B cell (primary cell): ENCODE data around the gene HOXA4. TPM values are rescaled to one million over a fixed set of nuclear protein-coding genes. Genes with fewer than 3 reads are reported as not detected.

Source experiments
- ATAC-seq: fragments of 200-7000 bp; cut with Tn5 transposase; one replicate; pipeline ENCODE4 v1.10.0; 2021; ENCODE audit warnings: low read depth, mild to moderate bottlenecking, moderate number of reproducible peaks, moderate library complexity
- CTCF ChIA-PET: fragments of 350-600 bp; sonication (Branson Sonifier 250); formaldehyde crosslinking; loops from one replicate; lab custom pipeline; 2021; ENCODE audit warnings: antibody characterized with exemption, inconsistent platforms; lab: Charles Lee
- POLR2A ChIA-PET: fragments of 350-600 bp; sonication (Branson Sonifier 250); formaldehyde crosslinking; loops from one replicate; lab custom pipeline; 2021; ENCODE audit warnings: antibody characterized with exemption; lab: Charles Lee
- DNase-seq: peaks from one replicate; pipeline ENCODE4 v3.0.0; 2013
- H2AFZ ChIP-seq: 2 replicates; pipeline ENCODE4 v1.6.1; 2012; ENCODE audit warnings: mild to moderate bottlenecking, low read depth, low read length; ENCODE audit not compliant: insufficient read depth, poor library complexity, severe bottlenecking
- H3K27ac ChIP-seq, 2 donors: 1 replicate in 1 of 2; 2 replicates in 1 of 2; pipeline ENCODE4 v1.5.1; 2012 to 2013; ENCODE audit warnings: low read length in 2 of 2, mild to moderate bottlenecking in 2 of 2, moderate library complexity in 1 of 2
- H3K27me3 ChIP-seq, 4 experiments: fragments of 200-600 bp in 1 of 4; sonication (generic) in 1 of 4; replicated peaks in 1 of 4; 1 replicate in 2 of 4; 2 replicates in 2 of 4; pipeline versions ENCODE4 v1.6.1 to v1.7.0; 2013 to 2016; ENCODE audit warnings: low read length in 3 of 4, mild to moderate bottlenecking in 2 of 4, mixed read lengths in 1 of 4, moderate library complexity in 1 of 4; ENCODE audit not compliant: insufficient read depth in 4 of 4, control insufficient read depth in 3 of 4; ENCODE audit errors: control extremely low read depth in 1 of 4
- H3K36me3 ChIP-seq, 2 experiments: replicated peaks in 1 of 2; 1 replicate in 1 of 2; 2 replicates in 1 of 2; pipeline versions ENCODE4 v1.6.1 to v1.7.1; 2013; ENCODE audit warnings: low read length in 1 of 2; ENCODE audit not compliant: insufficient read depth in 2 of 2, control insufficient read depth in 1 of 2; ENCODE audit errors: control extremely low read depth in 1 of 2, extremely low read depth in 1 of 2
- H3K4me1 ChIP-seq, 2 donors: fragments of 200-600 bp in 1 of 2; sonication (generic) in 1 of 2; 1 replicate in 1 of 2; 2 replicates in 1 of 2; pipeline versions ENCODE4 v1.5.1 to v1.6.1; 2013 to 2017; ENCODE audit warnings: low read length in 2 of 2; ENCODE audit not compliant: control insufficient read depth in 2 of 2, insufficient read depth in 2 of 2
- H3K4me2 ChIP-seq: replicated peaks from 2 replicates; pipeline ENCODE3; 2012; ENCODE audit warnings: mild to moderate bottlenecking, low read depth, low read length; ENCODE audit not compliant: poor library complexity, severe bottlenecking
- H3K4me3 ChIP-seq, 5 experiments: fragments of 200-600 bp in 1 of 5; sonication (generic) in 1 of 5; 1 replicate in 3 of 5; 2 replicates in 2 of 5; pipeline versions ENCODE4 v1.5.1 to v1.7.0; 2011 to 2016; ENCODE audit warnings: low read length in 4 of 5, mild to moderate bottlenecking in 4 of 5, low read depth in 2 of 5, control low read depth in 1 of 5, moderate library complexity in 1 of 5; ENCODE audit not compliant: insufficient read depth in 1 of 5; ENCODE audit errors: control extremely low read depth in 1 of 5, extremely low read depth in 1 of 5
- H3K79me2 ChIP-seq: fragments of 200-600 bp; sonication (generic); one replicate; pipeline ENCODE4 v1.6.0; 2016; ENCODE audit warnings: low read length; ENCODE audit not compliant: control insufficient read depth, insufficient read depth
- H3K9ac ChIP-seq: fragments of 200-600 bp; sonication (generic); 2 replicates; pipeline ENCODE4 v1.6.1; 2017; ENCODE audit warnings: mild to moderate bottlenecking, low read length, moderate library complexity
- H3K9me3 ChIP-seq, 3 donors: one replicate each; pipeline versions ENCODE4 v1.6.1 to v1.7.1; 2013; ENCODE audit warnings: low read length in 2 of 3; ENCODE audit not compliant: control insufficient read depth in 2 of 3, insufficient read depth in 1 of 3; ENCODE audit errors: control extremely low read depth in 1 of 3
- H4K20me1 ChIP-seq: 2 replicates; pipeline ENCODE4 v1.6.0; 2012; ENCODE audit warnings: mild to moderate bottlenecking, low read length; ENCODE audit not compliant: insufficient read depth, control insufficient read depth, poor library complexity, severe bottlenecking
- H3K27ac Mint-ChIP-seq: one replicate; pipeline ENCODE4 v1.8.0; 2021; ENCODE audit warnings: mixed read lengths
- H3K27me3 Mint-ChIP-seq: one replicate; pipeline ENCODE4 v1.8.0; 2021; ENCODE audit warnings: mixed read lengths
- H3K4me1 Mint-ChIP-seq: one replicate; pipeline ENCODE4 v1.8.0; 2021; ENCODE audit warnings: mixed read lengths
- H3K4me3 Mint-ChIP-seq: one replicate; pipeline ENCODE4 v1.8.0; 2021; ENCODE audit warnings: mixed read lengths
- H3K9me3 Mint-ChIP-seq: one replicate; pipeline ENCODE4 v1.8.0; 2022; ENCODE audit warnings: mixed read lengths; ENCODE audit not compliant: insufficient read depth
- EZH2 ChIP-seq: IDR thresholded peaks from 2 replicates; pipeline ENCODE4 v1.6.1; 2012; ENCODE audit warnings: borderline replicate concordance, low read depth, mild to moderate bottlenecking, moderate library complexity, low read length; ENCODE audit not compliant: insufficient read depth, poor library complexity, severe bottlenecking
- WGBS: methylation state at CpG from one replicate; pipeline ENCODE4 v1.1.5; 2013; ENCODE audit warnings: missing lambda C conversion rate; ENCODE audit not compliant: insufficient coverage; 5-methylcytosine and 5-hydroxymethylcytosine counted together
- intact Hi-C: fragments of 100-400 bp; cut with micrococcal nuclease; formaldehyde crosslinking; loops from one replicate; pipeline ENCODE4 v1.10.0; 2022
- polyA plus RNA-seq: library from polyadenylated mRNA; depleted of rRNA; stranded (reverse); fragments of >200 nt; gene quantifications from 2 replicates; pipeline ENCODE4 v1.2.3, GENCODE V29; 2012
- total RNA-seq, 2 donors: library from RNA; stranded (reverse); fragments of 120-200 nt in 1 of 2; gene quantifications; 1 replicate in 1 of 2; 2 replicates in 1 of 2; pipeline versions ENCODE4 v1.2.3 to v1.2.4, GENCODE V29; 2013 to 2022
- TF ChIP-seq, protein P1 (sequence below): fragments of 200-600 bp; IDR thresholded peaks from one replicate; pipeline ENCODE4 v1.8.0; 2022; ENCODE audit warnings: antibody characterized with exemption, mild to moderate bottlenecking

Gene HOXA4
- total and polyA plus RNA-seq, 2 donors (not counting 1 experiment from before 2014, with no cell fraction given): 0.30 TPM; not detected in 1

DNA sequence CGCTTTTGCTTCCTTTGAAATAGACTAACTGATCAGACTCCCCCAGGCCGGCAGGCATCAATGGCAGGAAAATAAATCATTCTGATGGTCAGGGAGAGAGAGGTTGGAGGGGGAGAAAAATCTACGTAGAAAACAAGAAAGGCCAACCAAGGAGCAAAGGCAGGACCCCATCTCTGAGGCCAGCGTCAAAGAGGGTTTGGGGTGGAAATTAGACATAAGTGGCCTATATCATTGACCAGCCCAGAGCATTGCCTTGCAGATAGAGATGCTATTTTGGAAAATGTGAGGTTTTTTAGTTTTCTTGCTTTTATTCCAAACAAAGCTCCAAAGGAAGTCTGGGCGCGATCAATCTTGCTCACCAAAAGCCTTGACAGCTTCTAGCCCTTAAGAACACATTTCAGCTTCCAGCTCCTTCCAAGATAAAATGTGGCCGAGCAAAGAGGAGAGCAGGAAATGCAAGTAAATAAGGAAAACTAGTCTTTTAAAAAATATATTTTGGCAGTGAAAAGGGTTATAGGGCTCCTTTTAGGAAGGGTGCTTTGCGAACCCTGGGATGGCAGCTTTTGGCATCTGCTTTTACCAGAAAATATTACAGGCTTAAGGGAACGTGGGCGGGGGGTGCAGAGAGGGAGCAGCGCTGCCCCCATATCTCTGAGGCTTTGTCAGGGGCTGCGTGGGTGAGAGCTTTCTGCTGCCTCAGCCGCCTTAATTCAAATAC is 26.1 kb downstream of the HOXA4 start:
- intact Hi-C loops: no loop called here
- no peaks in the 10 kb centered on the region for H3K79me2 ChIP-seq
- H3K27me3 Mint-ChIP-seq: peaks cover 61% of the 10 kb centered on the region
- no peak overlapping the region for H3K9ac ChIP-seq
- H4K20me1 ChIP-seq: no peaks in the 10 kb centered on the region
- peaks cover 13 to 19% of the 10 kb centered on the region in 2 donors for H3K4me1 ChIP-seq
- peaks cover 18% of the 10 kb centered on the region for H3K4me1 Mint-ChIP-seq
- TF ChIP-seq, protein P1, sequence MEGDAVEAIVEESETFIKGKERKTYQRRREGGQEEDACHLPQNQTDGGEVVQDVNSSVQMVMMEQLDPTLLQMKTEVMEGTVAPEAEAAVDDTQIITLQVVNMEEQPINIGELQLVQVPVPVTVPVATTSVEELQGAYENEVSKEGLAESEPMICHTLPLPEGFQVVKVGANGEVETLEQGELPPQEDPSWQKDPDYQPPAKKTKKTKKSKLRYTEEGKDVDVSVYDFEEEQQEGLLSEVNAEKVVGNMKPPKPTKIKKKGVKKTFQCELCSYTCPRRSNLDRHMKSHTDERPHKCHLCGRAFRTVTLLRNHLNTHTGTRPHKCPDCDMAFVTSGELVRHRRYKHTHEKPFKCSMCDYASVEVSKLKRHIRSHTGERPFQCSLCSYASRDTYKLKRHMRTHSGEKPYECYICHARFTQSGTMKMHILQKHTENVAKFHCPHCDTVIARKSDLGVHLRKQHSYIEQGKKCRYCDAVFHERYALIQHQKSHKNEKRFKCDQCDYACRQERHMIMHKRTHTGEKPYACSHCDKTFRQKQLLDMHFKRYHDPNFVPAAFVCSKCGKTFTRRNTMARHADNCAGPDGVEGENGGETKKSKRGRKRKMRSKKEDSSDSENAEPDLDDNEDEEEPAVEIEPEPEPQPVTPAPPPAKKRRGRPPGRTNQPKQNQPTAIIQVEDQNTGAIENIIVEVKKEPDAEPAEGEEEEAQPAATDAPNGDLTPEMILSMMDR: no peak
- no peak for TF ChIP-seq EZH2
- H3K36me3 ChIP-seq: no peaks in the 10 kb centered on the region
- H3K27ac ChIP-seq: no peak overlapping the region
- no peak overlapping the region for H3K4me3 ChIP-seq
- peaks cover 0 to 31% (median 0%) of the 10 kb centered on the region in 3 donors for H3K9me3 ChIP-seq
- no peak overlapping the region for H3K4me2 ChIP-seq
- ChIA-PET CTCF (interaction anchor here (1.7 kb wide), 1 partner anchor 57 kb away, joined by 4 read pairs; no protein-coding TSS in a partner anchor), POLR2A (no interaction called here)
- 94% methylated on average over 4 of the region's 13 CpGs for WGBS
- ATAC-seq (no peak), DNase-seq (no peak)
- no peak overlapping the region for H3K27ac Mint-ChIP-seq
- no peak overlapping the region for H2AFZ ChIP-seq
- no peaks in the 10 kb centered on the region for H3K9me3 Mint-ChIP-seq
- H3K4me3 Mint-ChIP-seq: no peak overlapping the region
- H3K27me3 ChIP-seq: peaks cover 0 to 54% (median 47%) of the 10 kb centered on the region in 4 experiments

DNA sequence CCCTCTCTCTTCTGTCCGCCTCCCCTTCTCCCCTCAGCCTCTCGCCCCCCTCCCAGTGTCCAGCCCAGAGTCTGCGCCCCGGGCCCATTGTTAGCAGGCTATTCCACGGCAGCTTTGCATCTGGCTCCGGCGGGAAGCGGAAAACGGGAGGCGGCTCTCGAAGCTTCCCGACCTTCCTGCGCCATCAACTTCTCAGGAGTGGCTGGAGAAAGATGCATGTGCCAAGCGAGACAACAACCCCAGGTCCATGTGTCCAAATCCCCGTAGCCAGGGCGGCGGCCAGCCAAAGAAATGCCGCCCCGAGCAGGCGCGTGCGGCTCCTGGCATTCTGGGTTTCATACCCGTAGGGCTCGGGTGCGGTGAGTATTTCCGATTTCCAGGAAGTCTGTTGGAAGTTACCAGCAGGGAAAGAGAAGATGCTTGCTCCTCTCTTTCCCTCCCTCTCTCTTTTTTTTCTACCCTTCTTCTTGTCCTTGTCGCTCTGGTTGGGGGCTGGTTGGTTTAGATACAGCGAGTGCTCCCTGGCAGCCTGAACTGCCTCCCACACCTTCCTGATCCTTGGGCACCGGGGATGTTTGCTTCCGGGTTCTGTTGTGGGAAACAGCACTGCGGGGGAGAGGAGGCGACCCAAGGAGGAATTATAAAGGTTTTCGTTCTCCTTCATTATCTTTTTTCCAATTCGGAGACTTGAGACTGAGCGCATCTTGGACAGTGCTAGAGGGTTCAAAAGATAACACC is 26.9 kb downstream of the HOXA4 start:
- no peak for DNase-seq
- Histone ChIP-seq H3K4me2 (no peak overlapping the region), H3K9ac (no peak overlapping the region), H3K27me3 (peaks cover 0 to 62% (median 55%) of the 10 kb centered on the region in 4 experiments), H2AFZ (no peak overlapping the region), H3K27ac (no peak overlapping the region), H3K79me2 (no peaks in the 10 kb centered on the region), H4K20me1 (peaks cover 2% of the 10 kb centered on the region), H3K9me3 (peaks cover 0 to 36% (median 0%) of the 10 kb centered on the region in 3 donors), H3K4me1 (peaks cover 18 to 25% of the 10 kb centered on the region in 2 donors), H3K36me3 (no peaks in the 10 kb centered on the region), H3K4me3 (no peak overlapping the region)
- WGBS: 58% methylated on average over 23 of the region's 35 CpGs
- H3K27me3 Mint-ChIP-seq: peaks cover 69% of the 10 kb centered on the region
- no peak for ATAC-seq
- TF ChIP-seq, protein P1: no peak
- TF ChIP-seq EZH2: no peak
- H3K4me3 Mint-ChIP-seq: no peak overlapping the region
- H3K9me3 Mint-ChIP-seq: no peaks in the 10 kb centered on the region
- H3K27ac Mint-ChIP-seq: no peak overlapping the region
- ChIA-PET CTCF (no interaction called here), POLR2A (no interaction called here)
- H3K4me1 Mint-ChIP-seq: peaks cover 26% of the 10 kb centered on the region
- intact Hi-C loops: no loop called here
